T-helper 2 cell treated with Interferon-gamma antibody and Interleukin-4, amounts not matched to agents 5 μg/mL and 100 μg/mL, for 36 hours (primary cell): ENCODE results near the gene MSRB2.

Experiments
- DNase-seq: peaks from one replicate; pipeline ENCODE4 v3.0.0; 2021; ENCODE audit warnings: low spot score
- H3K27ac Mint-ChIP-seq: one replicate; pipeline ENCODE4 v1.8.0; 2021; ENCODE audit warnings: mild to moderate bottlenecking, mixed read lengths
- H3K27me3 Mint-ChIP-seq: one replicate; pipeline ENCODE4 v1.8.0; 2021; ENCODE audit warnings: low read depth, mixed read lengths
- H3K36me3 Mint-ChIP-seq: one replicate; pipeline ENCODE4 v1.8.0; 2021; ENCODE audit warnings: low read depth, mixed read lengths
- H3K4me1 Mint-ChIP-seq: one replicate; pipeline ENCODE4 v1.8.0; 2021; ENCODE audit warnings: low read depth, mixed read lengths
- H3K4me3 Mint-ChIP-seq: one replicate; pipeline ENCODE4 v1.8.0; 2022; ENCODE audit warnings: mild to moderate bottlenecking, moderate library complexity, mixed read lengths
- H3K9me3 Mint-ChIP-seq: one replicate; pipeline ENCODE4 v1.8.0; 2021; ENCODE audit warnings: mixed read lengths

Gene MSRB2

GRCh38 chr10:23081221-23081750 is 14.1 kb upstream of the MSRB2 start:
- Mint-ChIP-seq H3K4me3 (no peak overlapping the region), H3K36me3 (no peaks in the 10 kb centered on the region), H3K27ac (no peak overlapping the region), H3K9me3 (no peaks in the 10 kb centered on the region), H3K4me1 (no peaks in the 10 kb centered on the region), H3K27me3 (peaks cover 47% of the 10 kb centered on the region)
- no peak for DNase-seq

- DNase-seq: no peak
- Mint-ChIP-seq H3K27me3 (peaks cover 48% of the 10 kb centered on the region), H3K4me3 (no peak overlapping the region), H3K27ac (no peak overlapping the region), H3K36me3 (no peaks in the 10 kb centered on the region), H3K4me1 (no peaks in the 10 kb centered on the region), H3K9me3 (no peaks in the 10 kb centered on the region)
Measured at GRCh38 chr10:23081891-23082290, 13.5 kb upstream of the MSRB2 start.

GRCh38 chr10:23088609-23089008 is 6.8 kb upstream of the MSRB2 start:
- Mint-ChIP-seq H3K27ac (no peak overlapping the region), H3K4me1 (no peaks in the 10 kb centered on the region), H3K4me3 (no peak overlapping the region), H3K36me3 (no peaks in the 10 kb centered on the region), H3K27me3 (peaks cover 28% of the 10 kb centered on the region), H3K9me3 (no peaks in the 10 kb centered on the region)
- no peak for DNase-seq

- Mint-ChIP-seq H3K27me3 (peaks cover 11% of the 10 kb centered on the region), H3K36me3 (no peaks in the 10 kb centered on the region), H3K27ac (peak overlapping the region; percentile 69), H3K9me3 (no peaks in the 10 kb centered on the region), H3K4me3 (peak overlapping the region; percentile 76), H3K4me1 (peaks cover 21% of the 10 kb centered on the region)
- no peak for DNase-seq
Measured at GRCh38 chr10:23094786-23095403, 484 bp upstream of the MSRB2 start.

GRCh38 chr10:23095966-23096801 is 805 bp downstream of the MSRB2 start:
- Mint-ChIP-seq H3K36me3 (no peaks in the 10 kb centered on the region), H3K27me3 (peaks cover 11% of the 10 kb centered on the region), H3K4me3 (peak overlapping the region; percentile 87), H3K27ac (peak overlapping the region; percentile 75), H3K4me1 (peaks cover 30% of the 10 kb centered on the region), H3K9me3 (peaks cover 7% of the 10 kb centered on the region)
- peak; percentile 23 for DNase-seq

GRCh38 chr10:23096802-23097549 is 1.6 kb downstream of the MSRB2 start:
- Mint-ChIP-seq H3K9me3 (peaks cover 7% of the 10 kb centered on the region), H3K4me3 (peak overlapping the region; percentile 87), H3K27me3 (peaks cover 8% of the 10 kb centered on the region), H3K36me3 (peaks cover under 1% of the 10 kb centered on the region), H3K27ac (peak overlapping the region; percentile 75), H3K4me1 (peaks cover 30% of the 10 kb centered on the region)
- peak; percentile 6 for DNase-seq

- Mint-ChIP-seq H3K4me1 (peaks cover 30% of the 10 kb centered on the region), H3K36me3 (peaks cover 3% of the 10 kb centered on the region), H3K4me3 (no peak overlapping the region), H3K9me3 (peaks cover 7% of the 10 kb centered on the region), H3K27me3 (peaks cover 3% of the 10 kb centered on the region), H3K27ac (no peak overlapping the region)
- DNase-seq: no peak
Measured at GRCh38 chr10:23099079-23099478, 3.7 kb downstream of the MSRB2 start.

GRCh38 chr10:23099816-23100215 is 4.4 kb downstream of the MSRB2 start:
- Mint-ChIP-seq H3K36me3 (peaks cover 9% of the 10 kb centered on the region), H3K27me3 (peaks cover 3% of the 10 kb centered on the region), H3K4me1 (peaks cover 30% of the 10 kb centered on the region), H3K4me3 (no peak overlapping the region), H3K9me3 (peaks cover 7% of the 10 kb centered on the region), H3K27ac (no peak overlapping the region)
- no peak for DNase-seq

GRCh38 chr10:23100331-23101030 is 5.1 kb downstream of the MSRB2 start:
- DNase-seq: peak; percentile 11
- peaks cover 7% of the 10 kb centered on the region for H3K9me3 Mint-ChIP-seq

GRCh38 chr10:23106331-23107072 is 11.1 kb downstream of the MSRB2 start:
- Mint-ChIP-seq H3K27me3 (no peaks in the 10 kb centered on the region), H3K36me3 (peaks cover 21% of the 10 kb centered on the region), H3K9me3 (no peaks in the 10 kb centered on the region), H3K4me1 (no peaks in the 10 kb centered on the region), H3K27ac (no peak overlapping the region), H3K4me3 (no peak overlapping the region)
- DNase-seq: no peak

More at GRCh38 chr10:23100331-23101030, 5.1 kb downstream of the MSRB2 start:
- H3K27ac Mint-ChIP-seq: peak overlapping the region; percentile 11
- peaks cover 30% of the 10 kb centered on the region for H3K4me1 Mint-ChIP-seq
- H3K36me3 Mint-ChIP-seq: peaks cover 15% of the 10 kb centered on the region
- no peak overlapping the region for H3K4me3 Mint-ChIP-seq
- no peaks in the 10 kb centered on the region for H3K27me3 Mint-ChIP-seq

GRCh38 chr10:23110722-23111516 is 15.5 kb downstream of the MSRB2 start:
- no peak overlapping the region for H3K4me3 Mint-ChIP-seq
- no peak overlapping the region for H3K27ac Mint-ChIP-seq
- no peak for DNase-seq
- H3K9me3 Mint-ChIP-seq: no peaks in the 10 kb centered on the region
- peaks cover 6% of the 10 kb centered on the region for H3K36me3 Mint-ChIP-seq
- H3K27me3 Mint-ChIP-seq: no peaks in the 10 kb centered on the region
- no peaks in the 10 kb centered on the region for H3K4me1 Mint-ChIP-seq

- Mint-ChIP-seq H3K36me3 (peaks cover 6% of the 10 kb centered on the region), H3K27me3 (no peaks in the 10 kb centered on the region), H3K4me3 (no peak overlapping the region), H3K27ac (no peak overlapping the region), H3K9me3 (no peaks in the 10 kb centered on the region), H3K4me1 (no peaks in the 10 kb centered on the region)
- DNase-seq: no peak
Measured at GRCh38 chr10:23111517-23112286, 16.3 kb downstream of the MSRB2 start.
